ENCODE results near the gene UQCRQ. TPM values are rescaled to one million over a fixed set of nuclear protein-coding genes. Genes with fewer than 3 reads are reported as not detected.

Gene UQCRQ
- total and polyA plus RNA-seq, 2 experiments from 2014 or later = 104 to 1,308 TPM

GRCh38 chr5:132901036-132901435, 34.6 kb downstream of the UQCRQ start:
- H3K4me3 ChIP-seq = no peak overlapping the region
- ATAC-seq = no peak

More at GRCh38 chr5:132901036-132901435, 34.6 kb downstream of the UQCRQ start:
- Histone ChIP-seq H3K27ac (ENCODE audit: low read depth) (no peak overlapping the region), H3K4me2 (no peak overlapping the region), H3K9me2 (ENCODE audit: insufficient read depth) (no peaks in the 10 kb centered on the region), H3F3A (replicated peaks; ENCODE audit: low read depth) (no peaks in the 10 kb centered on the region), H3K36me3 (ENCODE audit: insufficient read depth) (peaks cover 30% of the 10 kb centered on the region), H3K79me2 (replicated peaks; ENCODE audit: insufficient read depth) (0 out of 2 replicates have a peak, but pooled peaks cover 6% of the 10 kb centered on the region), H4K20me1 (replicated peaks; ENCODE audit: insufficient read depth) (0 out of 2 replicates have a peak, but pooled peaks cover 1% of the 10 kb centered on the region), H2AFZ (no peak overlapping the region), H3K4me1 (ENCODE audit: insufficient read depth) (no peaks in the 10 kb centered on the region), H3K27me3 (ENCODE audit: insufficient read depth) (no peaks in the 10 kb centered on the region)
- no peak overlapping the region for H3K27ac Mint-ChIP-seq
- DNase-seq (ENCODE audit: low spot score) = no peak
- H3K4me1 Mint-ChIP-seq = no peaks in the 10 kb centered on the region
- TF ChIP-seq EZH2phosphoT487 (IDR thresholded peaks at IDR 0.05; ENCODE audit: unreplicated experiment) (no peak), CTCF (conservative IDR thresholded peaks at IDR 0.05; ENCODE audit: low read depth in 2 of 2) (no peak), STAT1 (IDR thresholded peaks at IDR 0.05; ENCODE audit: unreplicated experiment) (no peak), ZNF462 (CRISPR knock-in tag; IDR thresholded peaks at IDR 0.05) (no peak), ZNF114 (CRISPR knock-in tag; IDR thresholded peaks at IDR 0.05) (no peak), NANOG (IDR thresholded peaks at IDR 0.05; ENCODE audit: borderline replicate concordance) (no peak), POLR2AphosphoS5 (IDR thresholded peaks at IDR 0.05; ENCODE audit: low read depth) (no peak), EZH2 (IDR thresholded peaks at IDR 0.05; ENCODE audit: low read depth, unreplicated experiment) (no peak)
- TF ChIP-seq, protein P1, sequence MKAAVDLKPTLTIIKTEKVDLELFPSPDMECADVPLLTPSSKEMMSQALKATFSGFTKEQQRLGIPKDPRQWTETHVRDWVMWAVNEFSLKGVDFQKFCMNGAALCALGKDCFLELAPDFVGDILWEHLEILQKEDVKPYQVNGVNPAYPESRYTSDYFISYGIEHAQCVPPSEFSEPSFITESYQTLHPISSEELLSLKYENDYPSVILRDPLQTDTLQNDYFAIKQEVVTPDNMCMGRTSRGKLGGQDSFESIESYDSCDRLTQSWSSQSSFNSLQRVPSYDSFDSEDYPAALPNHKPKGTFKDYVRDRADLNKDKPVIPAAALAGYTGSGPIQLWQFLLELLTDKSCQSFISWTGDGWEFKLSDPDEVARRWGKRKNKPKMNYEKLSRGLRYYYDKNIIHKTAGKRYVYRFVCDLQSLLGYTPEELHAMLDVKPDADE (IDR thresholded peaks at IDR 0.05) = no peak
- H3K27me3 Mint-ChIP-seq (ENCODE audit: insufficient read depth, low read depth, poor library complexity) = peaks cover 1% of the 10 kb centered on the region
- no peaks in the 10 kb centered on the region for H3K9me3 Mint-ChIP-seq
- H3K4me3 Mint-ChIP-seq = no peak overlapping the region
- peaks cover 26% of the 10 kb centered on the region for H3K36me3 Mint-ChIP-seq (ENCODE audit: low read depth)

All from GM23338 (cell line).